NCI-H446 (cell line): ENCODE results near the gene WIPF3.
A peak's percentile ranks its signal among the peaks of the same experiment; 100 is the strongest.

Source experiments
- DNase-seq, 2 experiments: peaks; one replicate each; lab custom pipeline; 2025; lab: John Stamatoyannopoulos, UW

Gene WIPF3

DNA sequence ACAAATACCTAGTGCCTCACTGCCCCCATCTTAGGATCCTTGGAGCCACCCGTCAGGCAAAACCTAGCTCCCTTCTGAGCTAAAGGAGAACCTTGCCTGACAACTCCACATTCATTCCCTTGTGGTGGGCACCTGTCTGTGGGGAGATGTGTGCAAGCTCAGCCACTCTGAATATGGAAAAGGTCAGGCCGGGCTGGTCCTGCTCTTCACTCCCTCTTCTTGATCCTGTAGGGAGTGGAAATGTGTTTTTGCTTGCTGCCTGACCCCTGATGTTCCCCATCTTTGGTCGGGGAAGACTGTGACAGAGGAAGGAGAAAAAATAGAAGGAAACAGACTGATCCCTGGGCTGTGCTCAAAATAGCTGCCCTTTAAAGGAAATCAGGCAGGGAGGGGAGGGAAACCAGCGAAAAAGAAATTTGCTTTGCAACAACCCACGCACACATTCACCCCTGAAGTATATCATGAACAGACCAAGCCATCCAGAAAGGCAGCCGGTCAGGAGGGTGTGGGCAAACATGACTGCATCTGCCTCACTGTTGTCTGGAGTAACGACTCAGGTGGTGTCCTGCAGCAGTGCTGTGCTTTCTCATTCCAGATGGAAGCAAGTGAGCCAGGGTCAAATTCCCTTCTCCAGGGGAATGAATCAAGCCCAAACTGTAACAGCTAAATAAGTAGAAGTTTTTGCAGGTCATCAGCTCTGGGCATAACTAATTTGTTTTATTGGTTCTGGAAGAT is 109.3 kb downstream of the WIPF3 start:
- no peak for DNase-seq

GRCh38 chr7:29917641-29918040 is 111.3 kb downstream of the WIPF3 start:
- peak in 1 of 2 experiments; percentile 57 for DNase-seq

DNA sequence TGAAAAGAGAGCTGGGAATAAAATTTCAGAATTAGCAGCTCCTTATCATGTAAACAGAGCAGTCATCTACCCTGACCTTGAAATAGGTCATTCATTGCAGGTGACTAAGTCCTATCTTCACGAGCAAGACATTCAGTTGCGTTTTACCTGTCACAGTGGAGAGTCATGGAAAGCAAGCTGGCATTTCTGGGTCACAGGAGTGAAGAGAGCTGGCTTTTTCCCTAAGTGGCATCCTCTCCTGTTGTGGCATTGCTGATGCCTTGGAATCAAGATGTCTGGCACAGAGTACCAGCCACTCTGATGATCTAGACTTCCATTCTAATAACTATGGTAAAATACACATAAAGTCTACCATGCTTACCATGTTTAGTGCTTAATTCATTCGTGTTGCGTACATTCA is 112.5 kb downstream of the WIPF3 start:
- no peak for DNase-seq

DNA sequence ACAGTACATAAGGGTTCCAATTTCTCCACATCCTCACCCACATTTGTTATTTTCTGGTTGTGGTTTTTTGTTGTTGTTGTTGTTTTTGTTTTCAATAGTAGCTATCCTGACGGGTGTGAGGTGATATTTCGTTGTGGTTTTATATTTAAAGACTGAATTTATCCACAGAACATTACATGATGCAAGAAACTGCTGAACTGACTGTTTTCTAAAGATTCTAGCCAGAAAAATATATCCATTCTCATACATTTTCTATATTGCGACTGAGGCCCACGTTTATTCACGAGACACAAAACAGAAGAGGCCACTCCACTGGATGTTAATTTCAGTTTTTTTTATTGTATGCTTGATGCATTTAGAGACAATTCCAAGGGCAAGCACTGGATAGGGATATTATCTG is 113.5 kb downstream of the WIPF3 start:
- no peak for DNase-seq

- no peak for DNase-seq
Observed at GRCh38 chr7:29920491-29920890, 114.2 kb downstream of the WIPF3 start.

DNA sequence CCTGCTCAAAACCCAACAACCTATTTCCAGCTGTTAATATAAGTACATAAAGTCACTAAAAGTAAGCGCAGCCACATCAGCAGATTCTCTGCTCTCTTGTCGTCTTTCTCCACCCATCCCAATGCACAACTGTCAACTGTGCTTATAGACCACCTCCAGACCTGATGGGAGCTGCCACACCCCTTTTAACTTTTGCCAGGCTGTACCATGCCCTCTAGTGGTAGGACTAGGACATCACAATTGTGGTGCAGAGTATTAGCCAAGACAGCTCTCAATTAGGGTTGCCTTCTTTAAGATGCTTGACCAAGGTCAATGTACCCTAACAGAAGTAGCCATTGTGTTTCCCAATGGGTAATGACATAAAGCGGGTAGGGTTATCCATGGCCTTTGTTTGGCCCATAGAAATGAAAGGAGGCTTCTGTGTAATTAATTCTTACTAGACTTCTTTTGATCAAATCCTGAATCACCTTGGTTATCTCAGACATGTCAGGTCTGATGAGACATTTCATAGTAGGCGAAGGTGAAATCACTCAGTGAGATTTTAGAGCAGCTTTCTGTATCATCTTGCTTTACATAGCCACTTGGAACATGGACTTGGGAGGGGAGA is 115.2 kb downstream of the WIPF3 start:
- peak; percentile 65 to 66 for DNase-seq

DNA sequence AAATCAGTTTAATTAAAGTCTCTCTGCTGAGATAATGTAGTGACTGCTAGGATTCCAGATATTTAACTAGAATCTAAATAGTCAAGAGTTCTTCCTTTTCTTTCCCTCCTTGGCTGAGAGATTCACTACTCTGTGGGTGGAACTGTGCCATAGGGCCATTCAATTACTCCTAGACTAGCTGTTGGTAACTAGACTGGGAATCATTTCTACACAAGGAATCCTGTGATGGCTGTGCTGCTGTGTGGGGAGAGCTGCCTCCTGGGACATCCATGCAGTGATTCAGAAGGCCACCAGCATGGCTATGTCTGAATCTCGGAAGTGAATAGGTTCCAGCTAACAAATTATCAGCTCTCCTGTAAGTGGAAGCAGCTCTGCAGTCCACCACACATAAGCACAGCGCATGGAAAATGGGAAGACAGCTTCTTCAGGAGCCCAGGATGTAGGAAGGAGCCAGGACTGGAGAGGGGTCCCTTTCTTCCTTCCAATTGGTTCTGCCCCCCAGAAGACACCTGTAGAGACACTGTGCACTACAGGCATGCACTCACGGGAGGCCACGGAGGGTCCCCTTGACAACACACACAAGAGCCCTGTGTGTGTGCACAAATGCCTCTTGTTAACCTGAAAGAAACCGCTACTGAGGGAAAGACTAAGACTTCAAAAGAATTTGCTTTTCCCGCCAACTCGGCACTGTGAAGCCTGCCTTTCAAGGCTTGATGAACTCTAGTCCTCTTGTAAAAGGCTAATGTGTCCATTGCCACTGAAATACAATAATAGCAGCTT is 116.8 kb downstream of the WIPF3 start:
- DNase-seq: no peak

DNA sequence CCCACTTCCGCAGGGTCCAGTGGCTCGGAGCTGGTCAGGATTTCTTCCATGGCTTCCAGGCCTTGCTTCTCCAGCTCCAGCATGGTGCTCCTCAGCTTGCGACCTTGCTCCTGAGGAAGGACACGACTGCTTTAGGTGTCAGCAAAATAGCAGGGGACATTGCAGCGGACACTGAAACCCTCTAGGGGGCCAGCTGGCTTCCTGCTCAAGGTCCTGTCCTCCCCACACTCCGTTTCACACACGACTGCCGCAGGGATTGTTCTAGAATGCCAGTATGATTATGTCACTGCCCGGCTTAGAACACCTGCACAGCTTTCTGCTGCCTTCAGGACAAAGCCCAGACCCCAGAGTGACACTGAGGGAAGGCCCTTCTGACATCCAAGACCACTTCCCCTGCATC is 117.7 kb downstream of the WIPF3 start:
- no peak for DNase-seq

DNA sequence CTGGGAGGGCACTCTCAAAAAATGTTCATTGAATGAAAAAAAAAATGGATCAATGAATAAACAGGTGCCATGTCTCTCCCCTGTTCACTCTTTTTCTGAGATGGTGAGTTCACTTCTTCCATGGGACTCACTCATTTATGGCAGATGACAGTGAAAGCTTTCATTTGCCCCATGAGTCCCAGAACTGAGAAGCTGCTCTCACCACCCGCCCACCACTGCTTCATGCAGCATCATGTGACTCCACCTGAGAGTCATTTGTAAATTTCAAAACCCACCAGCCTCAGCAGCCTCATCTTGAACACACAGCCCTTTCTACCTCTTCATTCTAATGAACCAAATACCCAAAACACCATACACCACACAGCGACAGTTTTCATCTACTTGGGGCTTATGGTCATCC is 118.4 kb downstream of the WIPF3 start:
- no peak for DNase-seq

- no peak for DNase-seq
Observed at GRCh38 chr7:29926216-29926615, 119.9 kb downstream of the WIPF3 start.

GRCh38 chr7:29926741-29927140 is 120.4 kb downstream of the WIPF3 start:
- DNase-seq: no peak

DNA sequence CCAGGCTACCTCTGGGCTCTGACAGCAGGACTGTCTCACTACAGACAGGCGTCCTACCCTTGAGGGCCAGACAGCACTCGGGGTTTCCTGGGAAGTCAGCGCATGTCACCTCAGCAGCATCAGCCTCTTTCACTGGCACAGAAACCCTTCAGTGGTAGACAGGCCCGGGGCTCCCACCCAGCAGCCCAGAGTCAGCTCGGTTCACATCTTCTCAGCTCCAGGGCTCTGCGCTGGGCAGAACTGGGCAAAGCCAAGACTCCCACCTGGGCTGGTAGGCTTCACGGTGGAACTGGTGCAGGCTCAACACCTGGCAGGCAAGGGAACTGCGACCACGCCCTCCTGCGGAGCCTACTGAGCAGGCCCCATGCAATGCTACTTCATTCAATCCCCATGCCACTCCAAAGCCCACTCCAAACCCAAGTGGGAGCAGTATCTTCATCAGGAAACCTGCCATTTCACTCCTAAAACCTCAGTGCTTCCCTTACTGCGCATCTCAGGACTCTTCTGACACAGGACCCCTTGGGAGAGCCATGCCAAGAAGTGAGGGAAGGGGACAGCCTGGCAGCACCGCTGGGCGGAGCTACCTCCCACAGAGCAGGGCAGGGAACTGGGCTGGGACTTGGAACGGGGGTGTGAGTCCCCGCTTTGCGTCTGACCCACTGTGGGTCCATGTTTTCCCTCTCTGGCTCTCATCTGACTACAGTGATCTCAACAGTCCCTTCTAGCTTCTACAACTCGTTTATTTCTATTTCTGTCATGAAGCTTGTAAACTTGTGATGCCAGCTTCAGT is 122.9 kb downstream of the WIPF3 start:
- DNase-seq: no peak

GRCh38 chr7:29935111-29935510 is 128.8 kb downstream of the WIPF3 start:
- no peak for DNase-seq

- no peak for DNase-seq
Observed at GRCh38 chr7:29937132-29937531, 130.8 kb downstream of the WIPF3 start.

- no peak for DNase-seq
Observed at GRCh38 chr7:29940199-29940598, 133.9 kb downstream of the WIPF3 start.

DNA sequence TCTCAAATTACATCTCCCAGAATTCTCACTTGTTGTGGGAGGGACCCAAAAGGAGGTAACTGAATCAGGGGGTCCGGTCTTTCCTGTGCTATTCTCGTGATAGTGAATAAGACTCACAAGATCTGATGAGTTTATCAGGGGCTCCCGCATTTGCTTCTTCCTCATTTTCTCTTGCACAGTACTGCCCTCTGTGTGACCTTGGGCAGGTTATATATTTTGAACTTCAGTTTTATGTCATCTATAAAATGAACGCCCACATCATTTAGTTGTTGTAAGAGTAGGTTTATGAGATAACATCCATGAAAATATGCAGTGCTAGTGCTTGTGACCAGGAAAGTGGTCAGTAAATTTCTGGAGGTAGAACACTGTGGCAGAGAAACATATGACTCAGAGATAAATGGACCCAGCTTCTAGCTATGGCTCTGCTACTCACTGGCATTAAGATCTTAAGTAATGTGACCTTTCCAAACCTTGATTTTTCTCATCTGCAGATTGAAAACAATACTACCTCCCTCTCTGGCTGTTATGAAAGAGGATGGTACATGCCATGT is 139.0 kb downstream of the WIPF3 start:
- no peak for DNase-seq

GRCh38 chr7:29946428-29947186 is 140.3 kb downstream of the WIPF3 start:
- peak in 1 of 2 experiments; percentile 29 for DNase-seq

DNA sequence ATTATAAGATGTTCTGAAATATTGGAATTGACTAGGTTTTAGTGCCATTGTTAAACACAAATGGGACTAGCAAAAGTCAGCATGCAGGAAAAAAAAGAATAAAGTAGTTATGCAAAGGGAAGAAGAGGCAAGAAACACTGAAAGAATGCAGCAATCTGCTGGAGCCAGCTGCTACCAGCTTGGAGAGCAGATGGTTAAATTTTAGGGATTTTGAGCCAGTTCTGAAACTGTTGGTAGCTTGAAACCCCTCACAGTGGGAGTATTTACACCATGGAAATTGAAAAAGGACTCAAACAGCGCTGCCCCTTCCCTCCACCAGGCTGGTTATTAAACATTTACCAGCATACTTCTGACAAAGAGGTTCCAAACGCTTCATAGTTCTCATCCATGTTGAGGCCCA is 142.3 kb downstream of the WIPF3 start:
- peak in 1 of 2 experiments; percentile 43 for DNase-seq

- DNase-seq: no peak
Observed at GRCh38 chr7:29950480-29950879, 144.2 kb downstream of the WIPF3 start.

GRCh38 chr7:29951206-29951605 is 144.9 kb downstream of the WIPF3 start:
- DNase-seq: no peak

DNA sequence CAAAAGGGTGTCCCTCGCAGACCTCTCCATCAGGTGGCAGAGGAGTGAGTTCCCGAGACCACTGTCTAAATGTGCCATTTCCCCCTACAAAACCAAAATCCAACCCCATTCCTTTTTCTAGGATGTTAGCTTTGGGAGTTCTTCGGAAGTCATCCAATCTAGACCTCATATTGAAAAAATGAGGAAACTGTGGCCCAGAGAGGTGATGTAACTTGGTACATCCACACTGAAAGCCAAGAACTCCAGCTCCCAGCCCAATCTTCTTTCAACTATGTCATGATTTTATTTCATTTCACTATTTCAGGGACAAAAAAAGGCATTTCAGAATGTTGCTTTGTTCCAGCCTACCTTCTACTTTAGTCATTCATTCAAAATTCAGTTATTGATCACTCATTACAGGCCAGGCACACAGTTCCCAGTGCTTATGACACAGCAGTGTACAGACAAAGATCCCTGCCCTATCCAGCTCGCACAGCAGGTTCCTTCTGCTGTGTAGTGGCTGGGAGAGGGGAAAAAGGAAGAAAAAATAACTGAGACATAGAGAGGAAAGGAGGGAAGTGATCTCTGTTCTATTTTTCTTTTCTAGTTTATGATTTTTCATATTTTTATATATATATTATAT is 147.5 kb downstream of the WIPF3 start:
- no peak for DNase-seq
